SK-N-SH treated with all-trans-retinoic acid at 6 μM for 48 hours (cell line): Measurements from ENCODE around the gene INSRR.

Experiments
- ATAC-seq: fragments of 200-7000 bp; cut with Tn5 transposase; 3 replicates; pipeline ENCODE4 v1.9.1; 2020; ENCODE audit warnings: mild to moderate bottlenecking, moderate library complexity
- ARNTL ChIP-seq: fragments of 450-650 bp; formaldehyde crosslinking; IDR thresholded peaks from 2 replicates; pipeline ENCODE4 v1.5.0; 2020; ENCODE audit warnings: low read depth, mild to moderate bottlenecking, moderate library complexity, borderline replicate concordance
- BACH2 ChIP-seq: fragments of 250-450 bp; sonication (Bioruptor Pico); IDR thresholded peaks from 2 replicates; pipeline ENCODE4 v1.9.0; 2021; ENCODE audit warnings: mild to moderate bottlenecking, borderline replicate concordance
- CSDC2 ChIP-seq: fragments of 250-450 bp; sonication (Bioruptor Pico); IDR thresholded peaks from 2 replicates; pipeline ENCODE4 v1.5.0; 2020; ENCODE audit warnings: mild to moderate bottlenecking, moderate library complexity
- ESRRG ChIP-seq: fragments of 250-450 bp; sonication (Bioruptor Pico); IDR thresholded peaks from 2 replicates; pipeline ENCODE4 v1.6.1; 2021; ENCODE audit warnings: mild to moderate bottlenecking
- ISL1 ChIP-seq: fragments of 250-450 bp; sonication (Bioruptor Pico); IDR thresholded peaks from 2 replicates; pipeline ENCODE4 v2.1.2; 2022; ENCODE audit warnings: mild to moderate bottlenecking, moderate library complexity
- OSR1 ChIP-seq: fragments of 250-450 bp; sonication (Bioruptor Pico); IDR thresholded peaks from 2 replicates; pipeline ENCODE4 v1.8.0; 2022; ENCODE audit warnings: moderate library complexity, mild to moderate bottlenecking, inconsistent platforms
- PPARA ChIP-seq: fragments of 250-450 bp; sonication (Bioruptor Pico); IDR thresholded peaks from 2 replicates; pipeline ENCODE4 v1.5.0; 2020; ENCODE audit warnings: mild to moderate bottlenecking, borderline replicate concordance
- RARB ChIP-seq: fragments of 250-450 bp; sonication (Bioruptor Pico); IDR thresholded peaks from 2 replicates; pipeline ENCODE4 v1.8.0; 2021; ENCODE audit warnings: mild to moderate bottlenecking, moderate library complexity
- SNAI2 ChIP-seq: fragments of 250-450 bp; sonication (Bioruptor Pico); IDR thresholded peaks from 2 replicates; pipeline ENCODE4 v1.5.0; 2020; ENCODE audit warnings: mild to moderate bottlenecking, moderate library complexity
- TCF4 ChIP-seq: fragments of 250-450 bp; sonication (Bioruptor Pico); IDR thresholded peaks from 2 replicates; pipeline ENCODE4 v1.8.0; 2021; ENCODE audit warnings: mild to moderate bottlenecking, moderate library complexity, borderline replicate concordance
- TOX ChIP-seq: fragments of 250-450 bp; sonication (Bioruptor Pico); IDR thresholded peaks from 2 replicates; pipeline ENCODE4 v1.8.0; 2021; ENCODE audit warnings: mild to moderate bottlenecking, moderate library complexity, borderline replicate concordance
- ZC3H10 ChIP-seq: fragments of 250-450 bp; sonication (Bioruptor Pico); IDR thresholded peaks from 2 replicates; pipeline ENCODE4 v1.5.1; 2021; ENCODE audit warnings: mild to moderate bottlenecking, moderate library complexity
- ZFP30 ChIP-seq: fragments of 450-650 bp; formaldehyde crosslinking; IDR thresholded peaks from 2 replicates; pipeline ENCODE4 v1.5.0; 2022; ENCODE audit warnings: mild to moderate bottlenecking, moderate library complexity
- ZNF565 ChIP-seq: fragments of 450-650 bp; formaldehyde crosslinking; conservative IDR thresholded peaks from 2 replicates; pipeline ENCODE4 v1.5.0; 2020; ENCODE audit warnings: low read depth, mild to moderate bottlenecking, moderate library complexity
- ZNF8 ChIP-seq: fragments of 450-650 bp; formaldehyde crosslinking; IDR thresholded peaks from 2 replicates; pipeline ENCODE4 v1.5.0; 2020; ENCODE audit warnings: mild to moderate bottlenecking, moderate library complexity
- TF ChIP-seq, protein P1 (sequence below): fragments of 250-450 bp; sonication (Bioruptor Pico); IDR thresholded peaks from 2 replicates; pipeline ENCODE4 v1.5.0; 2020; ENCODE audit warnings: mild to moderate bottlenecking, moderate library complexity
- TF ChIP-seq, protein P2 (sequence below): fragments of 250-450 bp; sonication (Bioruptor Pico); IDR thresholded peaks from 2 replicates; pipeline ENCODE4 v1.8.0; 2020; ENCODE audit warnings: mild to moderate bottlenecking, moderate library complexity, borderline replicate concordance
- TF ChIP-seq, protein P3 (sequence below): fragments of 250-450 bp; sonication (Bioruptor Pico); IDR thresholded peaks from 2 replicates; pipeline ENCODE4 v1.5.1; 2021; ENCODE audit warnings: mild to moderate bottlenecking, moderate library complexity
- TF ChIP-seq, protein P4 (sequence below): fragments of 250-450 bp; sonication (Bioruptor Pico); IDR thresholded peaks from 2 replicates; pipeline ENCODE4 v1.5.1; 2020; ENCODE audit warnings: low read depth, mild to moderate bottlenecking, moderate library complexity
- TF ChIP-seq, protein P5 (sequence below): fragments of 250-450 bp; sonication (Bioruptor Pico); IDR thresholded peaks from 2 replicates; pipeline ENCODE4 v1.8.0; 2021; ENCODE audit warnings: low read depth, mild to moderate bottlenecking, moderate library complexity, borderline replicate concordance

INSRR gene

DNA sequence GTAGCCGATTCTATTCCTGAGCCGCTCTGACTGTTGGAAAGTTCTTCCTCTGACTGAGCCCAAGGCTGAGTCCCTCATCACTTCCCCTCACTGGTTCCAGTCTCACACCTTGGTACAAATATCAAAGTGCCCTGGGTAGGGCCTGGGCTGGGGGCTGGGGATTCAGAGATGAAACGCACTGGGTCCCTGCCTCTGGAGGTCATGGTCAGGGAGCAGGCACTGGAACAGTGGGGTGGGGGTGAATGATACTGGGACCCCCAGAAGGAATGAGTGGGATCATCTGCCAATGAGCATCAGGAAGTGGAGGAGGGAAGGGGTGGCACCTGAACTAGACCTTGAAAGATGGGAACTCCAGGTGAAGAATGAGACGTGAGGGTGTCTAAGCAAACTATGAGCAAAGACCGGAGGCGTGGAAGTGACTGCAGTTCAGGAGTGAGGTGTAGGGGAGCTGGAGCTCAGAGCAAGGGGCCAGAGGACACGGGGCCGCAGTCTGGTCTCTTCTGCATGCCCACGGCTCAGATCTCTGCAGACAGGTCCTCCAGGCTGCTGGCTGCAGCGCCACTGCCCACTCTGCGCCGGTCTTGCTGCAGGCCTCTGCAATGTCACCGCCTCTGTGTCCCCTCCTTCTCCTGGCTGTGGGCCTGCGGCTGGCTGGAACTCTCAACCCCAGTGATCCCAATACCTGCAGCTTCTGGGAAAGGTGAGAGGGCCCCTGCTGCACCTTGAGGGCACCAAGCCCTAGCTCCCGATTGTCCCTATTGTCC is 44.6 kb upstream of the INSRR start:
- TF ChIP-seq, protein P1, sequence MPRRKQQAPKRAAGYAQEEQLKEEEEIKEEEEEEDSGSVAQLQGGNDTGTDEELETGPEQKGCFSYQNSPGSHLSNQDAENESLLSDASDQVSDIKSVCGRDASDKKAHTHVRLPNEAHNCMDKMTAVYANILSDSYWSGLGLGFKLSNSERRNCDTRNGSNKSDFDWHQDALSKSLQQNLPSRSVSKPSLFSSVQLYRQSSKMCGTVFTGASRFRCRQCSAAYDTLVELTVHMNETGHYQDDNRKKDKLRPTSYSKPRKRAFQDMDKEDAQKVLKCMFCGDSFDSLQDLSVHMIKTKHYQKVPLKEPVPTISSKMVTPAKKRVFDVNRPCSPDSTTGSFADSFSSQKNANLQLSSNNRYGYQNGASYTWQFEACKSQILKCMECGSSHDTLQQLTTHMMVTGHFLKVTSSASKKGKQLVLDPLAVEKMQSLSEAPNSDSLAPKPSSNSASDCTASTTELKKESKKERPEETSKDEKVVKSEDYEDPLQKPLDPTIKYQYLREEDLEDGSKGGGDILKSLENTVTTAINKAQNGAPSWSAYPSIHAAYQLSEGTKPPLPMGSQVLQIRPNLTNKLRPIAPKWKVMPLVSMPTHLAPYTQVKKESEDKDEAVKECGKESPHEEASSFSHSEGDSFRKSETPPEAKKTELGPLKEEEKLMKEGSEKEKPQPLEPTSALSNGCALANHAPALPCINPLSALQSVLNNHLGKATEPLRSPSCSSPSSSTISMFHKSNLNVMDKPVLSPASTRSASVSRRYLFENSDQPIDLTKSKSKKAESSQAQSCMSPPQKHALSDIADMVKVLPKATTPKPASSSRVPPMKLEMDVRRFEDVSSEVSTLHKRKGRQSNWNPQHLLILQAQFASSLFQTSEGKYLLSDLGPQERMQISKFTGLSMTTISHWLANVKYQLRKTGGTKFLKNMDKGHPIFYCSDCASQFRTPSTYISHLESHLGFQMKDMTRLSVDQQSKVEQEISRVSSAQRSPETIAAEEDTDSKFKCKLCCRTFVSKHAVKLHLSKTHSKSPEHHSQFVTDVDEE (CRISPR knock-in tag): no peak
- TF ChIP-seq TCF4 (CRISPR knock-in tag) (no peak), CSDC2 (CRISPR knock-in tag) (no peak), ISL1 (CRISPR knock-in tag) (no peak), ZNF8 (CRISPR knock-in tag) (no peak), ARNTL (no peak), RARB (CRISPR knock-in tag) (no peak), ZC3H10 (CRISPR knock-in tag) (no peak), BACH2 (no peak), SNAI2 (CRISPR knock-in tag) (no peak), PPARA (CRISPR knock-in tag) (no peak), ESRRG (no peak), OSR1 (CRISPR knock-in tag) (no peak), ZFP30 (CRISPR knock-in tag) (no peak), TOX (CRISPR knock-in tag) (no peak), ZNF565 (CRISPR knock-in tag) (no peak)
- TF ChIP-seq, protein P2, sequence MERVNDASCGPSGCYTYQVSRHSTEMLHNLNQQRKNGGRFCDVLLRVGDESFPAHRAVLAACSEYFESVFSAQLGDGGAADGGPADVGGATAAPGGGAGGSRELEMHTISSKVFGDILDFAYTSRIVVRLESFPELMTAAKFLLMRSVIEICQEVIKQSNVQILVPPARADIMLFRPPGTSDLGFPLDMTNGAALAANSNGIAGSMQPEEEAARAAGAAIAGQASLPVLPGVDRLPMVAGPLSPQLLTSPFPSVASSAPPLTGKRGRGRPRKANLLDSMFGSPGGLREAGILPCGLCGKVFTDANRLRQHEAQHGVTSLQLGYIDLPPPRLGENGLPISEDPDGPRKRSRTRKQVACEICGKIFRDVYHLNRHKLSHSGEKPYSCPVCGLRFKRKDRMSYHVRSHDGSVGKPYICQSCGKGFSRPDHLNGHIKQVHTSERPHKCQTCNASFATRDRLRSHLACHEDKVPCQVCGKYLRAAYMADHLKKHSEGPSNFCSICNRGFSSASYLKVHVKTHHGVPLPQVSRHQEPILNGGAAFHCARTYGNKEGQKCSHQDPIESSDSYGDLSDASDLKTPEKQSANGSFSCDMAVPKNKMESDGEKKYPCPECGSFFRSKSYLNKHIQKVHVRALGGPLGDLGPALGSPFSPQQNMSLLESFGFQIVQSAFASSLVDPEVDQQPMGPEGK (CRISPR knock-in tag): no peak
- TF ChIP-seq, protein P3, sequence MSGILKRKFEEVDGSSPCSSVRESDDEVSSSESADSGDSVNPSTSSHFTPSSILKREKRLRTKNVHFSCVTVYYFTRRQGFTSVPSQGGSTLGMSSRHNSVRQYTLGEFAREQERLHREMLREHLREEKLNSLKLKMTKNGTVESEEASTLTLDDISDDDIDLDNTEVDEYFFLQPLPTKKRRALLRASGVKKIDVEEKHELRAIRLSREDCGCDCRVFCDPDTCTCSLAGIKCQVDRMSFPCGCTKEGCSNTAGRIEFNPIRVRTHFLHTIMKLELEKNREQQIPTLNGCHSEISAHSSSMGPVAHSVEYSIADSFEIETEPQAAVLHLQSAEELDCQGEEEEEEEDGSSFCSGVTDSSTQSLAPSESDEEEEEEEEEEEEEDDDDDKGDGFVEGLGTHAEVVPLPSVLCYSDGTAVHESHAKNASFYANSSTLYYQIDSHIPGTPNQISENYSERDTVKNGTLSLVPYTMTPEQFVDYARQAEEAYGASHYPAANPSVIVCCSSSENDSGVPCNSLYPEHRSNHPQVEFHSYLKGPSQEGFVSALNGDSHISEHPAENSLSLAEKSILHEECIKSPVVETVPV (CRISPR knock-in tag): no peak
- TF ChIP-seq, protein P4, sequence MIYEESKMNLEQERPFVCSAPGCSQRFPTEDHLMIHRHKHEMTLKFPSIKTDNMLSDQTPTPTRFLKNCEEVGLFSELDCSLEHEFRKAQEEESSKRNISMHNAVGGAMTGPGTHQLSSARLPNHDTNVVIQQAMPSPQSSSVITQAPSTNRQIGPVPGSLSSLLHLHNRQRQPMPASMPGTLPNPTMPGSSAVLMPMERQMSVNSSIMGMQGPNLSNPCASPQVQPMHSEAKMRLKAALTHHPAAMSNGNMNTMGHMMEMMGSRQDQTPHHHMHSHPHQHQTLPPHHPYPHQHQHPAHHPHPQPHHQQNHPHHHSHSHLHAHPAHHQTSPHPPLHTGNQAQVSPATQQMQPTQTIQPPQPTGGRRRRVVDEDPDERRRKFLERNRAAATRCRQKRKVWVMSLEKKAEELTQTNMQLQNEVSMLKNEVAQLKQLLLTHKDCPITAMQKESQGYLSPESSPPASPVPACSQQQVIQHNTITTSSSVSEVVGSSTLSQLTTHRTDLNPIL (CRISPR knock-in tag): no peak
- TF ChIP-seq, protein P5, sequence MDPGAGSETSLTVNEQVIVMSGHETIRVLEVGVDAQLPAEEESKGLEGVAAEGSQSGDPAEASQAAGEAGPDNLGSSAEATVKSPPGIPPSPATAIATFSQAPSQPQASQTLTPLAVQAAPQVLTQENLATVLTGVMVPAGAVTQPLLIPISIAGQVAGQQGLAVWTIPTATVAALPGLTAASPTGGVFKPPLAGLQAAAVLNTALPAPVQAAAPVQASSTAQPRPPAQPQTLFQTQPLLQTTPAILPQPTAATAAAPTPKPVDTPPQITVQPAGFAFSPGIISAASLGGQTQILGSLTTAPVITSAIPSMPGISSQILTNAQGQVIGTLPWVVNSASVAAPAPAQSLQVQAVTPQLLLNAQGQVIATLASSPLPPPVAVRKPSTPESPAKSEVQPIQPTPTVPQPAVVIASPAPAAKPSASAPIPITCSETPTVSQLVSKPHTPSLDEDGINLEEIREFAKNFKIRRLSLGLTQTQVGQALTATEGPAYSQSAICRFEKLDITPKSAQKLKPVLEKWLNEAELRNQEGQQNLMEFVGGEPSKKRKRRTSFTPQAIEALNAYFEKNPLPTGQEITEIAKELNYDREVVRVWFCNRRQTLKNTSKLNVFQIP (CRISPR knock-in tag): no peak
- ATAC-seq: no peak

DNA sequence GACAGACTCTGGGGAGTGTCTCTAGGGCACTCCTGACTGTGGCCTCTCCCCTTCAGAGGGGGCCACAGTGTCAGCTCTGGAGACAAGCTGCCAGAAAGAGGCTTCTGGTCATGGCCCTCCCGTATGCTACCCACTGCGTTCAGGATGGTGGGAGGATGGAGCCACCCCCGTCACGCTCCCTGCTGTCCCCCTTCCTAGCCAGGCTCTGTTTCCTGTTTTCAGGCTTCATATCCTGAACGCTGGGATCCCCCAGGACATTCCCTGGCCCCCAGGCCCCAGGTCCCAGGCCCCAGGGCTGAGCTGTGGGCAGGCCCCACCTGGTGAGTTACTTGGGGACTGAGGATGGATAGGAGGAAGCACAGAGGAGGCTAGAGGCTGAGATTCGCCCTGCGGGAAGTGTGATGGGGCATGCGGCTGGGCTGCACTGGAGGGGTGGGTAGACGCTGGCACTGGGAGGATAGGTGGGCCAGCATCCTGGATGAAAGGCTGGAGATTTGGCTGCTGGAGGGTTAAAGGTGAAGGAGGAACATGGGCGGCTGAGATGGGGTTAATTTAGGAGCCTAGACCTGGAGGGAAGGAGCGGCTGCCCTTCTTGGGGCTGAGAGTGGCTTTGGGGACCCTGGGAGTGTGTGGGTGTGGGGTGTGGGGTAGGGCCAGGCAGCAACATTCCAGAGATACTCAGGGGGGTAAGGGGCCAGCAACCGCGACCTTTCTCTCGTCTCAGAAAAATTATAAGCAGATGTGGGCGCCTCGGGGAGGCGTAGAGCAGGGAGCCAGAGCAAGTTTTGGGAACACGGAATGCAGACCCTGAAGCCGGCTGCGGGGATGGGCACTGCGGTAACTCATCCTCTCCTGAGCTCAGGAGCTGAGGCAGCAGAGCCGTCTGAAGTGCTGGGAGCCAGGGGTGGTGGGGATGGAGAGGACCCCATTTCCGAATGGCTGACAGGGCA is 43.3 kb upstream of the INSRR start:
- TF ChIP-seq, protein P4 (CRISPR knock-in tag): no peak
- TF ChIP-seq, protein P1 (CRISPR knock-in tag): no peak
- no peak; the same call in 2 of the 3 replicates for ATAC-seq
